GM18873 (cell line): ENCODE results near the gene HBZ.
"Not testable (repeated sequence)": the region's sequence is repeated elsewhere in the genome, so short reads cannot be mapped to it uniquely, and the experiment has no call there.

Experiments
- ATAC-seq: cut with Tn5 transposase; IDR thresholded peaks from one replicate; pipeline ENCODE4 v1.9.1; 2021; ENCODE audit warnings: mild to moderate bottlenecking, moderate library complexity, moderate number of reproducible peaks; ENCODE audit not compliant: unreplicated experiment, low FRiP score

HBZ gene

GRCh38 chr16:152141-153128 is at the start of gene HBZ:
HBZ (plus strand) TSS chr16:152644; CDS start chr16:152910, 266 bp downstream.
- no peak for ATAC-seq

GRCh38 chr16:104355-104754 is 48.1 kb upstream of the HBZ start:
- no peak for ATAC-seq

- no peak for ATAC-seq
Observed at GRCh38 chr16:104928-105327, 47.5 kb upstream of the HBZ start.

GRCh38 chr16:105521-105920 is 46.9 kb upstream of the HBZ start:
- no peak for ATAC-seq

- ATAC-seq, result no peak
Observed at GRCh38 chr16:106623-107324, 45.7 kb upstream of the HBZ start.

- no peak for ATAC-seq
Observed at GRCh38 chr16:112153-112840, 40.1 kb upstream of the HBZ start.

- ATAC-seq, result no peak
Observed at GRCh38 chr16:114327-114726, 38.1 kb upstream of the HBZ start.

- ATAC-seq, result no peak
Observed at GRCh38 chr16:116015-116414, 36.4 kb upstream of the HBZ start.

GRCh38 chr16:117379-118365 is 34.8 kb upstream of the HBZ start:
- no peak for ATAC-seq

GRCh38 chr16:118857-119256 is 33.6 kb upstream of the HBZ start:
- ATAC-seq, result no peak

- ATAC-seq, result no peak
Observed at GRCh38 chr16:119295-119694, 33.1 kb upstream of the HBZ start.

- ATAC-seq, result no peak
Observed at GRCh38 chr16:119835-120491, 32.5 kb upstream of the HBZ start.

- ATAC-seq, result no peak
Observed at GRCh38 chr16:120756-121155, 31.7 kb upstream of the HBZ start.

GRCh38 chr16:122361-122760 is 30.1 kb upstream of the HBZ start:
- ATAC-seq, result no peak

- ATAC-seq, result not testable (repeated sequence)
Observed at GRCh38 chr16:123558-124350, 28.7 kb upstream of the HBZ start.

- ATAC-seq, result no peak
Observed at GRCh38 chr16:125011-125410, 27.4 kb upstream of the HBZ start.

GRCh38 chr16:129075-129474 is 23.4 kb upstream of the HBZ start:
- no peak for ATAC-seq

GRCh38 chr16:130533-131173 is 21.8 kb upstream of the HBZ start:
- ATAC-seq, result no peak
